Hematopoietic multipotent progenitor cell (in vitro differentiated cells): ENCODE data around the gene HEATR1. TPM values are rescaled to one million over a fixed set of nuclear protein-coding genes. Genes with fewer than 3 reads are reported as not detected.
"Not testable (repeated sequence)": the region's sequence is repeated elsewhere in the genome, so short reads cannot be mapped to it uniquely, and the experiment has no call there.

Experiments
- DNase-seq, 3 donors: peaks; one replicate each; pipeline ENCODE4 v3.0.0-alpha.2; 2011 to 2015; ENCODE audit warnings: low read depth in 2 of 3, low spot score in 2 of 3
- total RNA-seq: library from RNA; depleted of rRNA; stranded (reverse); fragments of >200 nt; gene quantifications from one replicate; pipeline ENCODE4 v1.2.3, GENCODE V29; 2012

The HEATR1 gene
- total RNA-seq, 1 donor: 18.0 TPM

GRCh38 chr1:236514703-236515442, 89.4 kb downstream of the HEATR1 start:
- DNase-seq: no peak

- DNase-seq: no peak
Measured at GRCh38 chr1:236511735-236512418, 92.4 kb downstream of the HEATR1 start.

- DNase-seq: no peak
Measured at GRCh38 chr1:236509647-236510401, 94.5 kb downstream of the HEATR1 start.

- no peak for DNase-seq
Measured at GRCh38 chr1:236509203-236509602, 95.1 kb downstream of the HEATR1 start.

- no peak for DNase-seq
Measured at GRCh38 chr1:236508593-236509027, 95.7 kb downstream of the HEATR1 start.

GRCh38 chr1:236507022-236507700, 97.2 kb downstream of the HEATR1 start:
- no peak for DNase-seq

GRCh38 chr1:236504338-236504737, 100.0 kb downstream of the HEATR1 start:
- not testable (repeated sequence) for DNase-seq

- peak in 2 of 3 donors; percentile 17 to 44 for DNase-seq
Measured at GRCh38 chr1:236502972-236503639, 101.2 kb downstream of the HEATR1 start.

GRCh38 chr1:236502579-236502971, 101.7 kb downstream of the HEATR1 start:
- no peak for DNase-seq

GRCh38 chr1:236501093-236501492, 103.2 kb downstream of the HEATR1 start:
- no peak for DNase-seq

Other genes with a start within 250 kb of the HEATR1 start
- 8.3 TPM for gene EDARADD, start 210.2 kb downstream of the HEATR1 start, total RNA-seq
- 47.1 TPM for gene LGALS8, start 80.5 kb downstream of the HEATR1 start, total RNA-seq
- gene ACTN2, start 82.0 kb upstream of the HEATR1 start, total RNA-seq: not detected
- 16.7 TPM for gene MTR, start 190.8 kb upstream of the HEATR1 start, total RNA-seq